WTC11 (cell line): Measurements from ENCODE around the gene CELSR1. TPM values are rescaled to one million over a fixed set of nuclear protein-coding genes. Genes with fewer than 3 reads are reported as not detected.

Experiments used
- ATAC-seq: fragments of 200-7000 bp; cut with Tn5 transposase; 2 replicates; pipeline ENCODE4 v1.10.0; 2021; ENCODE audit warnings: mild to moderate bottlenecking, moderate library complexity
- CTCF ChIA-PET: fragments of 300-600 bp; sonication (Branson Sonifier 250); formaldehyde crosslinking; loops from one replicate; lab custom pipeline; 2021; ENCODE audit warnings: antibody characterized with exemption; lab: Charles Lee
- POLR2A ChIA-PET: fragments of 350-600 bp; sonication (Branson Sonifier 250); formaldehyde crosslinking; loops from one replicate; lab custom pipeline; 2021; ENCODE audit warnings: antibody characterized with exemption; lab: Charles Lee
- DNase-seq: peaks from one replicate; pipeline ENCODE4 v3.0.0; 2021; ENCODE audit warnings: low spot score
- H3K27ac Mint-ChIP-seq: 2 replicates; pipeline ENCODE4 v1.8.0; 2021; ENCODE audit warnings: mixed read lengths
- H3K27me3 Mint-ChIP-seq: 2 replicates; pipeline ENCODE4 v1.8.0; 2021; ENCODE audit warnings: low read depth, mild to moderate bottlenecking, moderate library complexity, mixed read lengths
- H3K36me3 Mint-ChIP-seq: 2 replicates; pipeline ENCODE4 v1.8.0; 2021; ENCODE audit warnings: mixed read lengths
- H3K4me1 Mint-ChIP-seq: 2 replicates; pipeline ENCODE4 v1.8.0; 2022; ENCODE audit warnings: mixed read lengths
- H3K4me3 Mint-ChIP-seq: 2 replicates; pipeline ENCODE4 v1.8.0; 2021; ENCODE audit warnings: mild to moderate bottlenecking, moderate library complexity, mixed read lengths
- H3K9me3 Mint-ChIP-seq: 2 replicates; pipeline ENCODE4 v1.8.0; 2021; ENCODE audit warnings: mixed read lengths
- ATF1 ChIP-seq: sonication (generic); formaldehyde crosslinking; IDR thresholded peaks from 2 replicates; pipeline ENCODE4 v1.8.1; 2023; ENCODE audit warnings: mild to moderate bottlenecking, moderate library complexity, missing genetic modification reagents
- ATF6 ChIP-seq: sonication (generic); formaldehyde crosslinking; IDR thresholded peaks from 2 replicates; pipeline ENCODE4 v1.8.1; 2023; ENCODE audit warnings: mild to moderate bottlenecking, missing genetic modification reagents
- FOXJ3 ChIP-seq: sonication (generic); formaldehyde crosslinking; IDR thresholded peaks from 2 replicates; pipeline ENCODE4 v1.9.0; 2021; ENCODE audit warnings: missing genetic modification reagents, mild to moderate bottlenecking, borderline replicate concordance
- FOXP1 ChIP-seq: sonication (generic); formaldehyde crosslinking; IDR thresholded peaks from 2 replicates; pipeline ENCODE4 v1.8.0; 2022; ENCODE audit warnings: missing genetic modification reagents, mild to moderate bottlenecking, moderate library complexity, borderline replicate concordance
- IRF2 ChIP-seq: sonication (generic); formaldehyde crosslinking; IDR thresholded peaks from 2 replicates; pipeline ENCODE4 v1.8.0; 2022; ENCODE audit warnings: low read depth, missing genetic modification reagents, borderline replicate concordance
- JAZF1 ChIP-seq: fragments of 250-450 bp; sonication (Bioruptor Pico); IDR thresholded peaks from 2 replicates; pipeline ENCODE4 v1.9.0; 2021; ENCODE audit warnings: moderate library complexity, mild to moderate bottlenecking, inconsistent platforms
- NR1H2 ChIP-seq: sonication (generic); formaldehyde crosslinking; IDR thresholded peaks from 2 replicates; pipeline ENCODE4 v1.9.0; 2021; ENCODE audit warnings: mild to moderate bottlenecking, moderate library complexity, missing genetic modification reagents
- RELA ChIP-seq: sonication (generic); formaldehyde crosslinking; IDR thresholded peaks from 2 replicates; pipeline ENCODE4 v1.8.1; 2022; ENCODE audit warnings: missing genetic modification reagents, mild to moderate bottlenecking, borderline replicate concordance
- RORB ChIP-seq: fragments of 250-450 bp; sonication (Bioruptor Pico); IDR thresholded peaks from 2 replicates; pipeline ENCODE4 v1.9.0; 2021; ENCODE audit warnings: mild to moderate bottlenecking
- SOX15 ChIP-seq: fragments of 250-450 bp; sonication (Bioruptor Pico); IDR thresholded peaks from 2 replicates; pipeline ENCODE4 v1.9.0; 2021; ENCODE audit warnings: mild to moderate bottlenecking
- SP1 ChIP-seq: sonication (generic); formaldehyde crosslinking; conservative IDR thresholded peaks from 2 replicates; pipeline ENCODE4 v1.8.1; 2022; ENCODE audit warnings: missing genetic modification reagents
- TEAD4 ChIP-seq: sonication (generic); formaldehyde crosslinking; IDR thresholded peaks from 2 replicates; pipeline ENCODE4 v1.8.0; 2022; ENCODE audit warnings: mild to moderate bottlenecking, missing genetic modification reagents
- USF2 ChIP-seq: sonication (generic); formaldehyde crosslinking; IDR thresholded peaks from 2 replicates; pipeline ENCODE4 v1.8.1; 2023; ENCODE audit warnings: mild to moderate bottlenecking, missing genetic modification reagents, moderate library complexity
- ZBTB43 ChIP-seq: sonication (generic); formaldehyde crosslinking; IDR thresholded peaks from 2 replicates; pipeline ENCODE4 v1.8.1; 2023; ENCODE audit warnings: mild to moderate bottlenecking, missing genetic modification reagents
- ZMAT4 ChIP-seq: fragments of 250-450 bp; sonication (Bioruptor Pico); IDR thresholded peaks from 2 replicates; pipeline ENCODE4 v1.9.0; 2021; ENCODE audit warnings: mild to moderate bottlenecking
- ZNF416 ChIP-seq: fragments of 250-450 bp; sonication (Bioruptor Pico); IDR thresholded peaks from 2 replicates; pipeline ENCODE4 v1.9.0; 2021; ENCODE audit warnings: mild to moderate bottlenecking, inconsistent platforms
- ZNF671 ChIP-seq: fragments of 250-450 bp; sonication (Bioruptor Pico); IDR thresholded peaks from 2 replicates; pipeline ENCODE4 v1.8.0; 2021; ENCODE audit warnings: mild to moderate bottlenecking
- total RNA-seq: library from RNA; stranded (reverse); gene quantifications from 3 replicates; pipeline ENCODE4 v1.2.3, GENCODE V29; 2021
- TF ChIP-seq, protein P1 (sequence below): sonication (generic); formaldehyde crosslinking; IDR thresholded peaks from 2 replicates; pipeline ENCODE4 v1.8.0; 2023; ENCODE audit warnings: missing genetic modification reagents, mild to moderate bottlenecking, borderline replicate concordance
- TF ChIP-seq, protein P2 (sequence below): sonication (generic); formaldehyde crosslinking; IDR thresholded peaks from 2 replicates; pipeline ENCODE4 v1.8.1; 2022; ENCODE audit warnings: mild to moderate bottlenecking, moderate library complexity, missing genetic modification reagents
- TF ChIP-seq, protein P3 (sequence below): sonication (generic); formaldehyde crosslinking; IDR thresholded peaks from 2 replicates; pipeline ENCODE4 v1.8.1; 2022; ENCODE audit warnings: missing genetic modification reagents, borderline replicate concordance
- TF ChIP-seq, protein P4 (sequence below): sonication (generic); formaldehyde crosslinking; IDR thresholded peaks from 2 replicates; pipeline ENCODE4 v1.8.0; 2022; ENCODE audit warnings: mild to moderate bottlenecking, missing genetic modification reagents

The CELSR1 gene
- total RNA-seq, 1 experiment from 2014 or later = 16.8 TPM

DNA sequence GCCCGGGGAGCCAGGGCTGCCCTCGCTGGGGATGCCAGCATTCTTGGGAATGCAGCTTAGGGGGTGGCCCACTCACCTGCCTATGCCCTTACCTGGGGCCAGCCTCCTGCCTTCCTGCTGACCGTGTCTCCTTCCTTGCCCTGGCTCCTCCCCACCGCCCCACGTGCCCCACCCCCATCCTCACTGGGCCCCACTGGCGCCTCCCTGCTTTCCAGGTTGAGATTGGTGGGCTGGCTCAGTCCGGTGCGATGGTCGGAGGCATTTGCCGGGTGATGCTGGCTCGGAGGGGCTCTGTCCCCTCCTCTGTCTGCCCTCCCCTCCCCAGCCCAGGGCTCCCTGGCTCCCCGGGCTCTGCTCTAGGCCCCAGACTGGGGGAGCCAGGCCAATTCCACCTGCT, 48.7 kb upstream of the CELSR1 start:
- Mint-ChIP-seq H3K27ac (no peak overlapping the region; the same call in 1 of the 2 replicates), H3K9me3 (no peaks in the 10 kb centered on the region), H3K4me3 (no peak overlapping the region), H3K27me3 (no peaks in the 10 kb centered on the region), H3K4me1 (peaks cover 45% of the 10 kb centered on the region), H3K36me3 (no peaks in the 10 kb centered on the region)
- no peak for TF ChIP-seq SP1 (CRISPR knock-in tag)
- no peak for TF ChIP-seq RELA (CRISPR knock-in tag)
- TF ChIP-seq USF2 (CRISPR knock-in tag) = peak; percentile 30
- TF ChIP-seq RORB (CRISPR knock-in tag) = no peak
- no peak for TF ChIP-seq ZNF416 (CRISPR knock-in tag)
- TF ChIP-seq NR1H2 (CRISPR knock-in tag) = no peak
- TF ChIP-seq IRF2 (CRISPR knock-in tag) = no peak
- TF ChIP-seq ZBTB43 = no peak
- ChIA-PET CTCF (interaction anchor here (1.3 to 1.8 kb wide), 3 partner anchors 16 to 218 kb away, joined by 5 read pairs; no protein-coding TSS in a partner anchor), POLR2A (no interaction called here)
- DNase-seq = peak; percentile 37
- peak; percentile 57 for ATAC-seq

DNA sequence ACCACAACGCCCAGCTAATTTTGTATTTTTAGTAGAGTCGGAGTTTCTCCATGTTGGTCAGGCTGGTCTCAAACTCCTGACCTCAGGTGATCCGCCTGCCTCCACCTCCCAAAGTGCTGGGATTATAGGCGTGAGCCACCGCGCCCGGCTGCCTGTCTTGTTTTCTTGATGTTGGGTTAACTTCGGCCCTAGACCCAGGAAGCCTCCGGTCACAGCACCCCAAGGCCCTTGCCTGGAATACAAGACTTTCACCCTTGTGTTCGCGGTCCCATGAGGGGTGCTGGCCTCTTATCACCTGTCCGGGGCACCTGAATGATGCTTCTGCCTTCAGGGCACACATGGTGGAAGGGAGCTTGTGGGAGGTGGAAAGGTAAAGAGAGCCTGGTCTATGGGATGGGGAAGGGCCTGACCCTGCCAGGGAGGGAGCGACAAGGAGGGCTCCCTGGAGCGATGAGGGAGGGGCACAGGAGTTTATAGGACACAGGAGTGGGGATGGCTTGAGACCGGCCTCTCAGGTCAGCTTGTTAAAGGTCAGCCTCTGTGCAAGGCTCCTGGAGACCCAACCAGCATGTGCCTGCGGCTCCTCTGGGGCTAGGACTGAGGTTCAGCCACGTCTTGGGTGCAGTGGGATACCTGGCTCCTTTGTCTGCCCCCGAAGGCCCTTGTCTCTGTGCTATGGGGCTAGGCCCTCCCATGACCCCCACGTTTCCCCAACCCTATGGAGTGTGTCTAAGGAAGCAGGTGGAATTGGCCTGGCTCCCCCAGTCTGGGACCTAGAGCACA, 48.1 kb upstream of the CELSR1 start:
- ATAC-seq (no peak), DNase-seq (no peak)
- Mint-ChIP-seq H3K4me1 (peaks cover 47% of the 10 kb centered on the region), H3K4me3 (no peak overlapping the region), H3K27me3 (no peaks in the 10 kb centered on the region), H3K36me3 (no peaks in the 10 kb centered on the region), H3K9me3 (no peaks in the 10 kb centered on the region), H3K27ac (no peak overlapping the region; the same call in 1 of the 2 replicates)
- TF ChIP-seq, protein P1, sequence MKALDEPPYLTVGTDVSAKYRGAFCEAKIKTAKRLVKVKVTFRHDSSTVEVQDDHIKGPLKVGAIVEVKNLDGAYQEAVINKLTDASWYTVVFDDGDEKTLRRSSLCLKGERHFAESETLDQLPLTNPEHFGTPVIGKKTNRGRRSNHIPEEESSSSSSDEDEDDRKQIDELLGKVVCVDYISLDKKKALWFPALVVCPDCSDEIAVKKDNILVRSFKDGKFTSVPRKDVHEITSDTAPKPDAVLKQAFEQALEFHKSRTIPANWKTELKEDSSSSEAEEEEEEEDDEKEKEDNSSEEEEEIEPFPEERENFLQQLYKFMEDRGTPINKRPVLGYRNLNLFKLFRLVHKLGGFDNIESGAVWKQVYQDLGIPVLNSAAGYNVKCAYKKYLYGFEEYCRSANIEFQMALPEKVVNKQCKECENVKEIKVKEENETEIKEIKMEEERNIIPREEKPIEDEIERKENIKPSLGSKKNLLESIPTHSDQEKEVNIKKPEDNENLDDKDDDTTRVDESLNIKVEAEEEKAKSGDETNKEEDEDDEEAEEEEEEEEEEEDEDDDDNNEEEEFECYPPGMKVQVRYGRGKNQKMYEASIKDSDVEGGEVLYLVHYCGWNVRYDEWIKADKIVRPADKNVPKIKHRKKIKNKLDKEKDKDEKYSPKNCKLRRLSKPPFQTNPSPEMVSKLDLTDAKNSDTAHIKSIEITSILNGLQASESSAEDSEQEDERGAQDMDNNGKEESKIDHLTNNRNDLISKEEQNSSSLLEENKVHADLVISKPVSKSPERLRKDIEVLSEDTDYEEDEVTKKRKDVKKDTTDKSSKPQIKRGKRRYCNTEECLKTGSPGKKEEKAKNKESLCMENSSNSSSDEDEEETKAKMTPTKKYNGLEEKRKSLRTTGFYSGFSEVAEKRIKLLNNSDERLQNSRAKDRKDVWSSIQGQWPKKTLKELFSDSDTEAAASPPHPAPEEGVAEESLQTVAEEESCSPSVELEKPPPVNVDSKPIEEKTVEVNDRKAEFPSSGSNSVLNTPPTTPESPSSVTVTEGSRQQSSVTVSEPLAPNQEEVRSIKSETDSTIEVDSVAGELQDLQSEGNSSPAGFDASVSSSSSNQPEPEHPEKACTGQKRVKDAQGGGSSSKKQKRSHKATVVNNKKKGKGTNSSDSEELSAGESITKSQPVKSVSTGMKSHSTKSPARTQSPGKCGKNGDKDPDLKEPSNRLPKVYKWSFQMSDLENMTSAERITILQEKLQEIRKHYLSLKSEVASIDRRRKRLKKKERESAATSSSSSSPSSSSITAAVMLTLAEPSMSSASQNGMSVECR (CRISPR knock-in tag) = no peak
- TF ChIP-seq SOX15 (no peak), RELA (CRISPR knock-in tag) (no peak), ZNF671 (CRISPR knock-in tag) (no peak), FOXP1 (no peak), FOXJ3 (CRISPR knock-in tag) (no peak), RORB (CRISPR knock-in tag) (no peak), TEAD4 (CRISPR knock-in tag) (no peak), ATF6 (CRISPR knock-in tag) (no peak), JAZF1 (no peak), ATF1 (CRISPR knock-in tag) (no peak), ZMAT4 (CRISPR knock-in tag) (no peak)
- TF ChIP-seq, protein P2, sequence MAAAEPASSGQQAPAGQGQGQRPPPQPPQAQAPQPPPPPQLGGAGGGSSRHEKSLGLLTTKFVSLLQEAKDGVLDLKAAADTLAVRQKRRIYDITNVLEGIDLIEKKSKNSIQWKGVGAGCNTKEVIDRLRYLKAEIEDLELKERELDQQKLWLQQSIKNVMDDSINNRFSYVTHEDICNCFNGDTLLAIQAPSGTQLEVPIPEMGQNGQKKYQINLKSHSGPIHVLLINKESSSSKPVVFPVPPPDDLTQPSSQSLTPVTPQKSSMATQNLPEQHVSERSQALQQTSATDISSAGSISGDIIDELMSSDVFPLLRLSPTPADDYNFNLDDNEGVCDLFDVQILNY (CRISPR knock-in tag) = no peak
- TF ChIP-seq, protein P3, sequence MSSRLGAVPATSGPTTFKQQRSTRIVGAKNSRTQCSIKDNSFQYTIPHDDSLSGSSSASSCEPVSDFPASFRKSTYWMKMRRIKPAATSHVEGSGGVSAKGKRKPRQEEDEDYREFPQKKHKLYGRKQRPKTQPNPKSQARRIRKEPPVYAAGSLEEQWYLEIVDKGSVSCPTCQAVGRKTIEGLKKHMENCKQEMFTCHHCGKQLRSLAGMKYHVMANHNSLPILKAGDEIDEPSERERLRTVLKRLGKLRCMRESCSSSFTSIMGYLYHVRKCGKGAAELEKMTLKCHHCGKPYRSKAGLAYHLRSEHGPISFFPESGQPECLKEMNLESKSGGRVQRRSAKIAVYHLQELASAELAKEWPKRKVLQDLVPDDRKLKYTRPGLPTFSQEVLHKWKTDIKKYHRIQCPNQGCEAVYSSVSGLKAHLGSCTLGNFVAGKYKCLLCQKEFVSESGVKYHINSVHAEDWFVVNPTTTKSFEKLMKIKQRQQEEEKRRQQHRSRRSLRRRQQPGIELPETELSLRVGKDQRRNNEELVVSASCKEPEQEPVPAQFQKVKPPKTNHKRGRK (CRISPR knock-in tag) = no peak
- TF ChIP-seq, protein P4, sequence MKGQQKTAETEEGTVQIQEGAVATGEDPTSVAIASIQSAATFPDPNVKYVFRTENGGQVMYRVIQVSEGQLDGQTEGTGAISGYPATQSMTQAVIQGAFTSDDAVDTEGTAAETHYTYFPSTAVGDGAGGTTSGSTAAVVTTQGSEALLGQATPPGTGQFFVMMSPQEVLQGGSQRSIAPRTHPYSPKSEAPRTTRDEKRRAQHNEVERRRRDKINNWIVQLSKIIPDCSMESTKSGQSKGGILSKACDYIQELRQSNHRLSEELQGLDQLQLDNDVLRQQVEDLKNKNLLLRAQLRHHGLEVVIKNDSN = no peak
- POLR2A ChIA-PET = no interaction called here
- CTCF ChIA-PET = interaction anchor here (0.7 to 1.8 kb wide), 4 partner anchors 15 to 1799 kb away, joined by 3 to 5 read pairs (median 5); no protein-coding TSS in a partner anchor
